ENCODE results near the gene TUBA8.

TUBA8 gene

DNA sequence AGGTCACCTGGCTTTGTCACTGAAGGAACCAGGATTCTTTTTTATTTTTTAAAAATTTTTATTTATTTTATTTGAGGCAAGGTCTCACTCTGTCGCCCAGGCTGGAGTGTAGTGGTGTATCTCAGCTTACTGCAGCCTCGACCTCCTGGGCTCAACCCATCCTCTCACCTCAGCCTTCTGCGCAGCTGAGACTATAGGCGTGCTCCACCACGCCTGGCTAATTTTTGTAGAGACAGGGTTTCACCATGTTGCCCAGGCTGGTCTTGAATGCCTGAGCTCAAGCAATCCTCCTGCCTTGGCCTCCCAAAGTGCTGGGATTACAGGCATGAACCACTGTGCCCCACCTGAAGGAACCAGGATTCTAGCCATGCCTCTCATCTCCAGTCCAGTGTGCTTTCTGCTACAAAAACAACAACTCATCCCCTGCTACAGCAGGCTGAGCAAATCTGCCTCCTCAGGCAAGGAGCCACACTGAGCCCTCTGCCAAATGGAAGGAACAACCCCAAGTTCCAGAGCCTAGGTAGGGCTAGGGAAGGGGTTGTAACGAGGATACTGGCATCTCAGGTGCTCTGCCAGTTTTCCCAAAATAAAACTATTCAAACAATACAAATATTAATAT is 35.4 kb upstream of the TUBA8 start:
- H3K4me3 ChIP-seq (ENCODE audit: low read depth, low read length): no peak overlapping the region
- TF ChIP-seq, protein P1, sequence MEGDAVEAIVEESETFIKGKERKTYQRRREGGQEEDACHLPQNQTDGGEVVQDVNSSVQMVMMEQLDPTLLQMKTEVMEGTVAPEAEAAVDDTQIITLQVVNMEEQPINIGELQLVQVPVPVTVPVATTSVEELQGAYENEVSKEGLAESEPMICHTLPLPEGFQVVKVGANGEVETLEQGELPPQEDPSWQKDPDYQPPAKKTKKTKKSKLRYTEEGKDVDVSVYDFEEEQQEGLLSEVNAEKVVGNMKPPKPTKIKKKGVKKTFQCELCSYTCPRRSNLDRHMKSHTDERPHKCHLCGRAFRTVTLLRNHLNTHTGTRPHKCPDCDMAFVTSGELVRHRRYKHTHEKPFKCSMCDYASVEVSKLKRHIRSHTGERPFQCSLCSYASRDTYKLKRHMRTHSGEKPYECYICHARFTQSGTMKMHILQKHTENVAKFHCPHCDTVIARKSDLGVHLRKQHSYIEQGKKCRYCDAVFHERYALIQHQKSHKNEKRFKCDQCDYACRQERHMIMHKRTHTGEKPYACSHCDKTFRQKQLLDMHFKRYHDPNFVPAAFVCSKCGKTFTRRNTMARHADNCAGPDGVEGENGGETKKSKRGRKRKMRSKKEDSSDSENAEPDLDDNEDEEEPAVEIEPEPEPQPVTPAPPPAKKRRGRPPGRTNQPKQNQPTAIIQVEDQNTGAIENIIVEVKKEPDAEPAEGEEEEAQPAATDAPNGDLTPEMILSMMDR (IDR thresholded peaks at IDR 0.05; ENCODE audit: low read depth, low read length, missing control alignments): no peak
- DNase-seq: no peak
- in situ Hi-C loops (cut with HindIII; ENCODE audit: low pct_ligation_motif_present, low sequenced_read_pairs): no loop called here
- H3K36me3 ChIP-seq (replicated peaks): no peaks in the 10 kb centered on the region
- peaks cover 2% of the 10 kb centered on the region for H3K27me3 ChIP-seq (replicated peaks)
- no peak overlapping the region for H3K27ac ChIP-seq

DNA sequence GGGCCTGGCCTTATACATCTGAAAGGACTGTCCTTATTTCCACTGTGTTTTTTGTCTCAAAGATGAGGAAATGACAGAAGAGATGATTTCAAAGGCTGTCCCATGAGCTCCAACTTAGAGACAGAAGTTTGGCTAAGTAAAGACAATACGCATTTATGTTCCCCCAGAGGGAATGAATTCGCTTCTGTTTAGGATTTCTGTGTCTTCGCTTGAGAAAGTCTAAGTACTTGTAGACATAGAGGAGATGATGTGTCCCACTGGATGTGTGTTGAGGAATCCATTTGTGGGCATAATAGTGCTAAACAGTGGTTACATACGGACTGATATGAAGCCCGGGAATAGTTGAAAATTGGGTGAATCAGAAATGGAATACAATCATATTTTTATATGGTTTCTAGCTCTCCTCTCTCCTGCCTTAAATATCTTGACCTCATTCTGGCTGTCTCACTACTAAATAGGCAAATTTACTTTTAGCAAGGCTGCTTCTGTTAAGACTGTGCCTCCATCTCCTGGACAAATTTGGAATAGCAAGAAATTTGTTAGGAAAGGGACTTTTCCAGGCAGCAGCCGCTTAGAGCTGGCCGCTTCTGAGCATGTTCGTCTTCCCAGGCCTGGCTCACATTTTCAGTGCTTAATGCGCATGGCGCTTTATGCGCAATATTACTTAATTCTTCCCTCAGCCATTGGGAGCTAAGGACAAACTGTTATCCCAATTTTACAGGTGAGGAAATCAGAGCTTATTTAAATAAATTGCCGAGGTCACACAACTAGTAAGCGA is 34.7 kb upstream of the TUBA8 start:
- Histone ChIP-seq H3K36me3 (replicated peaks) (peaks cover 5% of the 10 kb centered on the region), H3K4me3 (ENCODE audit: low read depth, low read length) (no peak overlapping the region), H3K27me3 (replicated peaks) (no peaks in the 10 kb centered on the region), H3K27ac (no peak overlapping the region)
- in situ Hi-C loops (cut with HindIII; ENCODE audit: low pct_ligation_motif_present, low sequenced_read_pairs): no loop called here
- DNase-seq: peak; percentile 78
- TF ChIP-seq, protein P1 (IDR thresholded peaks at IDR 0.05; ENCODE audit: low read depth, low read length, missing control alignments): peak; percentile 78

DNA sequence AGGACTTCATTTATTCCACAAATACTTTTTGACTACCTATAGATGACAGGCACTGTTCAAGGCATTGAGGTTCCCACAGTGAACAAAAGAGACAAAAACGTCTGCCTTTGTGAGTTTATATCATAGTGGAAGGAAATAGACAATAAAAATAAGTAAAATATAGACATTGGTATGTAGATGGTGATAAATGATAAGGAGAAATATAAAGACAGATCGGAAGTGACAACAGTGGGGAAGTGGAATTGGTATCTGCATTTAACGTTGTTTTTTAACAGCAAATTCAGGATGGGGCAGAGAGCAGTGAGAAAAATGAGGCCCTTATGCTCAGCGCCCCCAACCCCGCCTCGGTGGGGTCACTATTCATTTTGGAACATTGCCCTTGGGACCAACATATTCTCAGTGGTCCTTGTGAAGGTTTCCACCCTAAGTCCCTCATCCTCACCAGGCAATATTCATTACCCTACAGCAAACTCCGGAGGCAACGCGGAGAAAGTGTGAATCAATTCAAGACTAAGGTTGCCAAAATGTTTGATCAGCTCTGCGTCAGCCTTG is 33.4 kb upstream of the TUBA8 start:
- no peak for DNase-seq
- peak overlapping the region; percentile 99 for H3K4me3 ChIP-seq (ENCODE audit: low read depth, low read length)
- no peaks in the 10 kb centered on the region for H3K27me3 ChIP-seq (replicated peaks)
- H3K27ac ChIP-seq: peak overlapping the region; percentile 56
- in situ Hi-C loops (cut with HindIII; ENCODE audit: low pct_ligation_motif_present, low sequenced_read_pairs): no loop called here
- TF ChIP-seq, protein P1 (IDR thresholded peaks at IDR 0.05; ENCODE audit: low read depth, low read length, missing control alignments): no peak
- H3K36me3 ChIP-seq (replicated peaks): peaks cover 12% of the 10 kb centered on the region

DNA sequence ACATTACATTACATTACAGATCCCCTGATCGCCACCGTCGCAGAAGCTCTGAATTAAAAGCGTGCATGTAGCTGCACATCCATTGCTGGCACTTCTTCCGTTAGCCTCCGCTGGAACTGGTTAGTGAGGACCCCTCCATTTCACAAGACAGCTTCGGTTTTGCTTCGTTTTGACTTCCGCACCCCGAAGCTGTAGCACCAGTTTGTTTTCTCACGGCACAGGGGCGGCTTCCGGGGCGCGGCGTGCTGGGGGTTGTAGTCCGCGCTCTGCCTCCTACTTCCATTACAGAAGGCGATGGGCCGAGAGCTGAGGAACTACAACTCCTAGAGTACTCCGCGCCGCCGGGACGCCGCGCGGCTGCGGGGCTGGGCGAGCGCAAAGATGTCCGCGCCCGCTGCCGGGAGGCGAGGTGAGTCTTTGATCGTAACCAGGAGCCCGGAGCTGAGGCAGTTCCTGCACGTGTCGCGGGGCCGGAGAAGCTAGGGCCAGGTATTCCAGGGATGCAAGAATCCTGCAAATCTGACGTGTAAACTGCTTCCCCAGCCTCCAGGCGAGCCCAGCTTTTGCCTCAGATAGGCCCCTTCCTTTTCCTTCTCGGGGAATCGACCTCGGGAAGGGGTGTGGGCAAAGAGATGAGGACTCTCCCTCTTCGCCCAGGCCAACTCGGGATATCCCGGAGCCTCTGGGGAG is 32.8 kb upstream of the TUBA8 start, which contains the start of gene PEX26:
Gene PEX26, plus strand, starts transcription at position 352 of the 690 bp plus-strand sequence. CDS start 387 bp downstream, outside the sequence.
- in situ Hi-C loops (cut with HindIII; ENCODE audit: low pct_ligation_motif_present, low sequenced_read_pairs): no loop called here
- DNase-seq: peak; percentile 93
- Histone ChIP-seq H3K27me3 (replicated peaks) (no peaks in the 10 kb centered on the region), H3K4me3 (ENCODE audit: low read depth, low read length) (peak within 1 kb of the TSS; percentile 99), H3K36me3 (replicated peaks) (peaks cover 12% of the 10 kb centered on the region), H3K27ac (peak within 1 kb of the TSS; percentile 56)
- TF ChIP-seq, protein P1 (IDR thresholded peaks at IDR 0.05; ENCODE audit: low read depth, low read length, missing control alignments): no peak

DNA sequence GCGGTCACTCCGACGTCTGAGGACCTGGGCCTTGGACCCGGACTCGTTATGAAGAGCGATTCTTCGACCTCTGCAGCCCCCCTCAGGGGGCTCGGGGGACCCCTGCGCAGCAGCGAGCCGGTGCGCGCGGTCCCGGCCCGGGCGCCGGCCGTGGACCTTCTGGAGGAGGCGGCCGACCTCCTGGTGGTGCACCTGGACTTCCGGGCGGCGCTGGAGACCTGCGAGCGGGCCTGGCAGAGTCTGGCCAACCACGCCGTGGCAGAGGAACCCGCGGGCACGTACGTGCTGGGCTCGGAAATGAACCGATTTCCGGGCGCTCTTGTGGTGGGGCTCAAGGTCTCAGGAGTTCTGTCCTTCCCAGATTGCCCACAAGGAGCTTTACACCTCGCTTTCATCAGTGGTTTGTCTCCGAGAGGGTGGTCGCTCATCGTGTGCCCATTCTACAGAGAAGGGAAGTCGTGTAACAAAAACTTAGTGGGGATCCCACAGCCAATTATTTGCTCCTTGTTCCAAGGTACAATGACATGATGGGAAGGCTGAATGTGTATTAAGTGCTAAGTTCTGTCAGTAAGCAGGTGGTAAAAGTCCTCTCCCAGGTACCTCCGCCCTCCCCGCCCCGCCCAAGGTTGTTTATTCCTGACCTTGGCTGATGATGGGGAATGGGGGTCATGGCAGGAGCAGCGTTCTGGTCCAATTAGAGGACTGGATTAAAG is 32.1 kb upstream of the TUBA8 start:
- TF ChIP-seq, protein P1 (IDR thresholded peaks at IDR 0.05; ENCODE audit: low read depth, low read length, missing control alignments): peak; percentile 36
- Histone ChIP-seq H3K4me3 (ENCODE audit: low read depth, low read length) (peak overlapping the region; percentile 99), H3K27me3 (replicated peaks) (no peaks in the 10 kb centered on the region), H3K27ac (peak overlapping the region; percentile 56), H3K36me3 (replicated peaks) (peaks cover 19% of the 10 kb centered on the region)
- DNase-seq: no peak
- in situ Hi-C loops (cut with HindIII; ENCODE audit: low pct_ligation_motif_present, low sequenced_read_pairs): no loop called here

Measured in brain microvascular endothelial cell (primary cell).